ENCODE measurements around the gene OR10Z1.

OR10Z1 gene

DNA sequence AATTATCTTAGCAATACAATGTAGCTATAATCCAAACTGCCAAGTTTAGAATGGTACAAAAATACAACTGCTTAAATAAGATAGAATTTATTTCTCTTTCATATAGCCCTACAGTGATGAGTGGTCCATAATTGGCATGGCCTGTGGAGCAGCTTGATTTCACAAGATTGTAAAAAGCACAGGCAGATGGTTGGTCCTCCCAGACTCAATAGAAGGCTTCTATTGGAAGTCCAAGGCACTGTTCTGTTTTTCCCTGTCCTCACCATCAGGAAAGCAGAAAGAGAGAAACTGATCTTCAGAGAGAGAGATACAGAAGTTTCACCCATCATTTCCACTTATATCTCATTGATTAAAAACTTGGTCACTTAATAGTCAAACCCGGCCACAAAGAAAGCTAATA lies 32.8 kb upstream of the OR10Z1 start:
- TF ChIP-seq YY1 (IDR thresholded peaks at IDR 0.05; ENCODE audit: low read depth) (no peak), TEAD4 (IDR thresholded peaks at IDR 0.05) (no peak), TCF12 (IDR thresholded peaks at IDR 0.05; ENCODE audit: low read depth) (no peak), RAD21 (IDR thresholded peaks at IDR 0.05; ENCODE audit: low read depth) (no peak), CEBPB (IDR thresholded peaks at IDR 0.05) (no peak), EP300 (IDR thresholded peaks at IDR 0.05; ENCODE audit: borderline replicate concordance) (no peak), EGR1 (IDR thresholded peaks at IDR 0.05) (no peak), MAX (IDR thresholded peaks at IDR 0.05) (no peak)

DNA sequence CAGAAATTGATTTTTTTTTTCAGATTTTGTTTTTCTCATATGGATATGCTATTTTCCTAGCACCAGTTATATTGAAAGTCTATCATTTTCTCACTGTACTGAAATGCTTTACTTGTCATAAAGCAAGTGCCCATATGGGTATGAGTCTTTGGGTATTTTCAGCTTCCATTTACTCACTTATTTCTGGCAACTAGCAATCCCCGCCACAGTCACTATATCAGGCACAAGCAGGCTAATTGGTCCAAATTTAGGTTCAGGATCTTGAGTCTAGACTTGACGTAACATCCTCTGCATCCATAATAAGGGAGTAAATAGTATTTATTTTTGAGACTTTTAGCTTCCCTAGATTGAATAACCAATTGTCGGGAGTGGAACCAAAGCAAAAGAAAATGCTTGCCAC lies 27.5 kb upstream of the OR10Z1 start:
- no peak for TF ChIP-seq TEAD4 (IDR thresholded peaks at IDR 0.05)
- TF ChIP-seq TCF12 (IDR thresholded peaks at IDR 0.05; ENCODE audit: low read depth), result no peak
- no peak for TF ChIP-seq ZBTB7A (IDR thresholded peaks at IDR 0.05; ENCODE audit: low read depth)
- no peak for TF ChIP-seq TAF1 (IDR thresholded peaks at IDR 0.05; ENCODE audit: low read depth)
- TF ChIP-seq CEBPB (IDR thresholded peaks at IDR 0.05), result no peak
- no peak for TF ChIP-seq FOXM1 (IDR thresholded peaks at IDR 0.05; ENCODE audit: borderline replicate concordance, low read depth)
- no peak for TF ChIP-seq REST (IDR thresholded peaks at IDR 0.05; ENCODE audit: low read depth)
- no peak for TF ChIP-seq CREB1 (IDR thresholded peaks at IDR 0.05; ENCODE audit: low read depth)
- TF ChIP-seq YY1 (IDR thresholded peaks at IDR 0.05; ENCODE audit: low read depth), result no peak
- no peak for TF ChIP-seq MAX (IDR thresholded peaks at IDR 0.05)
- TF ChIP-seq EP300 (IDR thresholded peaks at IDR 0.05; ENCODE audit: borderline replicate concordance), result no peak
- TF ChIP-seq NFIC (IDR thresholded peaks at IDR 0.05), result no peak
- TF ChIP-seq RAD21 (IDR thresholded peaks at IDR 0.05; ENCODE audit: low read depth), result no peak
- no peak for TF ChIP-seq EGR1 (IDR thresholded peaks at IDR 0.05)
- no peak for TF ChIP-seq USF1 (IDR thresholded peaks at IDR 0.05)

DNA sequence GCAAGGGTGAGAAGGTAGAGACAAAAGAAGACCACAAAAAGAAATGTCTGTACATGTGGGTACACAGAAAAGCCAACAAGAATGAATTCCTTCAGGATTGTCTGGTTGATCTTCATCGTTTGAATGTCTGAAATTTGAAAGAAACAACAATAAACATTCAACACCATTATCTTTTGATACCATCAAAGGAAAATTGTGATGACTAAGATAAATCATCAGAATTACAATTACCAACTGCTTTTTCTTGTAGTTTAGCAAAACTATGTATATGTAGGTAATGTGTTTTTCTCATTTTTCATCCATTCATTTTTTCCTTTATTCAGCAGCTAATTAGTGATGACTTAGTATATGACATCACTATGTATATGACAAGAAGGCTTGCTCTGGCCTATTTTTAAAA lies 25.3 kb upstream of the OR10Z1 start, which contains the start of gene OR10X1:
OR10X1 (minus strand) TSS at position 167 of the 400 bp plus-strand sequence; CDS start at position 167, 0 bp downstream.
- TF ChIP-seq EP300 (IDR thresholded peaks at IDR 0.05; ENCODE audit: borderline replicate concordance) (no peak), TCF12 (IDR thresholded peaks at IDR 0.05; ENCODE audit: low read depth) (no peak), FOXM1 (IDR thresholded peaks at IDR 0.05; ENCODE audit: borderline replicate concordance, low read depth) (no peak), RAD21 (IDR thresholded peaks at IDR 0.05; ENCODE audit: low read depth) (no peak), MAX (IDR thresholded peaks at IDR 0.05) (no peak), NFIC (IDR thresholded peaks at IDR 0.05) (no peak), TAF1 (IDR thresholded peaks at IDR 0.05; ENCODE audit: low read depth) (no peak), TEAD4 (IDR thresholded peaks at IDR 0.05) (no peak), CEBPB (IDR thresholded peaks at IDR 0.05) (no peak), REST (IDR thresholded peaks at IDR 0.05; ENCODE audit: low read depth) (no peak), YY1 (IDR thresholded peaks at IDR 0.05; ENCODE audit: low read depth) (no peak), EGR1 (IDR thresholded peaks at IDR 0.05) (no peak)

DNA sequence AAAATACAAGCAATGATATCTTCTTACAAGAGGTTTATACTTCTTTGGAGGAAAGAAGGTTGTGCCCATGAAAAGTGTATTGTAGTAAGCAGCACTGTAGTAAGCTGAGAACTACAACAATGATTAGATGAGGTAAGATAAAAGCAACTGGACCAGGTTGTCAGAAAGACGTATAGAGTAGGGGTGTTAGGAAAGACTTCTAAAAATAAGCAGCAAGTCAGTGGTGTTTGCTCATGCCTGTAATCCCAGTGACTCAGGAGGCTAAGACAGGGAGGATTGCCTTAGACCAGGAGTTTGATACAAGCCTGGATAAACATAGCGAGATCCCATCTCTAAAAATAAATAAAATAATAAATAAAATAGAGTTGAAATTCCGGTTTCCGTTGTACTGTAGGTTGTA lies 21.1 kb upstream of the OR10Z1 start:
- no peak for TF ChIP-seq NFIC (IDR thresholded peaks at IDR 0.05)
- no peak for TF ChIP-seq EP300 (IDR thresholded peaks at IDR 0.05; ENCODE audit: borderline replicate concordance)
- no peak for TF ChIP-seq TAF1 (IDR thresholded peaks at IDR 0.05; ENCODE audit: low read depth)
- no peak for TF ChIP-seq RAD21 (IDR thresholded peaks at IDR 0.05; ENCODE audit: low read depth)
- TF ChIP-seq USF1 (IDR thresholded peaks at IDR 0.05), result no peak
- TF ChIP-seq CREB1 (IDR thresholded peaks at IDR 0.05; ENCODE audit: low read depth), result no peak
- no peak for TF ChIP-seq CEBPB (IDR thresholded peaks at IDR 0.05)
- no peak for TF ChIP-seq FOXM1 (IDR thresholded peaks at IDR 0.05; ENCODE audit: borderline replicate concordance, low read depth)
- TF ChIP-seq ZBTB7A (IDR thresholded peaks at IDR 0.05; ENCODE audit: low read depth), result no peak
- no peak for TF ChIP-seq TEAD4 (IDR thresholded peaks at IDR 0.05)
- no peak for TF ChIP-seq TCF12 (IDR thresholded peaks at IDR 0.05; ENCODE audit: low read depth)
- TF ChIP-seq REST (IDR thresholded peaks at IDR 0.05; ENCODE audit: low read depth), result no peak
- TF ChIP-seq MAX (IDR thresholded peaks at IDR 0.05), result no peak
- no peak for TF ChIP-seq YY1 (IDR thresholded peaks at IDR 0.05; ENCODE audit: low read depth)
